HG02885 (cell line): Measurements from ENCODE around the gene CFAP54.
"Not testable (repeated sequence)": the region's sequence is repeated elsewhere in the genome, so short reads cannot be mapped to it uniquely, and the experiment has no call there.

Experiments
- ATAC-seq: cut with Tn5 transposase; IDR thresholded peaks from one replicate; pipeline ENCODE4 v1.9.1; 2021; ENCODE audit warnings: mild to moderate bottlenecking; ENCODE audit not compliant: unreplicated experiment, poor library complexity

Gene CFAP54

DNA sequence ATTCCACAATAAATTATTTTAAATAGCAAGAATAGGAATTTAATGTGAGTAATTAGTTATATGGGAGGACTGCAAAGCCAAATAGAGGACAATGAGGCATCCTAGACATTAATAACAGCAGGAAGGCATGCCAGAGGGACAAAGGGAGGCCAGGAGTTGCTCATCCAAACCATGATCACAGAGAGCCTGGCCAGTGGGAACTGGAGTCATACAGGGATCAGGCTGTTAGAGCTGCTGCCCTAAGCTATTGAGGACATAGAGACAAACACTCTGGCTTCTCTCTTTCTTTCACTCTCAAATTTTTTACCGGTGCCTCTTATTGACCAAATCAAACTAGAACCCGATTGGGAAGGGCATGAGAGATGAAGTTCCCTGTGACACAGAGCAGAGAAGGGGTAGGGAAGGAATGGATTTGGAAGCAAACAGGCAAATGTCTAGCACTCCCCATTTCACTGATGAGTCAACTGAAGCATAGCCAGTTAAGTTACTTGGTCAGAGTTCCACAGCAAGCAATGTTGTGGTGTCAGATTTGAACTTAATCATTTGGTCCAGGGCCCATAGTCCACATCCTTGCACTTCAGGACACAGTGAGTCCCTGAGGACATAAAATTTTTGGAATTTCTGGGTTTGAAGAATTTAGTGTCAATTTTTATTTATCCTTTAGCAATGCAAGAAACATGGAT, 17.9 kb upstream of the CFAP54 start:
- ATAC-seq, result no peak

DNA sequence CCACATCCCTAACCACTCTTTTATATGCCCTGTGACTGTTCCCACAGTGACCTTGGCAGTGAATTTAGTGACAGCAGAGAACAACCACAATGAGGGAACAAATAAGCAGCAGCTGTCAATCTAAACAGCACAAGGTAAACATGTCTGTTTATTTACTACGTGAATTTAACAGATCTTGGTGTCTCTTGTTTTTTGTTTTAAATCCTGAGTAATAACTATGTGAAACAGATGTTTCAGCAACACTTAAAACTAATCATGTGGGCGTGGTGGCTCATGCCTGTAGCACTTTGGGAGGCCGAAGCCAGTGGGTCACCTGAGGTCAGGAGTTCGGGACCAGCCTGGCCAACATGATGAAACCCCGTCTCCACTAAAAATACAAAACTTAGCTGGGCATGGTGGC, 17.0 kb upstream of the CFAP54 start:
- no peak for ATAC-seq

DNA sequence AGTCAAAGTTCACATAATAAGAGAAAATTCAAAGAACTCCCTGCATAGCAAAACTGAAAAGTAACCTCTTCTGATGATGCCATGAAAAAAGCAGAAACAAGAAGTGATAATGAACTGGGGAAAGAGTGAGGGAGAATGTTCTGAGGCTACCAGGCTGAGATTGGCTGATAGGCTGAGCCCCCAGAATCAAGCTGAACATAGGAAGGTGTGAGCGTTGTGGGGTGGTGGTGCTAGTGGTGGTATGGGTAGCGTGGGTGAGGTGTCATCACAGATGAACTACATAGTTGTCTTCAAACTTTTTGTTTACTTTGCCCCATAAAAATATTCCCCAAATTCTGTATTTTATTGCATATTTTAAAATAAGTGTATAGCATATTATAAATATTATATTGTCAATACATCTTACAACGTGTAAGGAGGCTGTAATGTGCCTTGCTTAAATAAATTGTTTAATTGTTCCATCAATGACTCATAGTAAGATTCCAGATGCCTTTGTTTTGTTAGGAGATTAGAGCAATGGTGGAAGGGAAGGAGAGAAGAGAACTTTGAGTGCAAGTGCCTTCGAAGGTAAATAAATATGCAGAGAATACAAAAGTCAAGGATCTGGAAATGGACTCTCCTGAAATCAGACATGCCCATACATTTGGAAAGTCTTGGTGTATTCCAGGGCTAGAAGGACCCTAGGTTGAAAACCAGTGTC, 15.8 kb upstream of the CFAP54 start:
- ATAC-seq, result no peak

DNA sequence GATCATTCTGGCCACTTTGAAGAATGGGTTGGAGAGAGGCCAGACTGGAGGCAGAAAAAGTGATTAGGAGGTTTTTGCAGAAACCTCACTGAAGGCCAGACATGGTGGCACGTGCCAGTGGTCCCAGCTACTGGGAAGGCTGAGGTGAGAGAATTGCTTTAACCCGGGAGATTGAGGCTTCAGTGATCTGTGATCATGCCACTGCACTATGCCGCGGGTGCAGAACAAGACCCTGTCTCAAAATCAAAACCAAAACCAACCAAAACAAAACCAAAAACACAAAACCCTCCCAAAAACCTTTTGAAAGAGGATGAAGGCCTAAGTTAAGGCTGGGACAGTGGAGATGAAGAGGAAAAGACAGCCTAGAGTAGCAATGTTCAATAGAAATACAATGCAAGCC, 15.2 kb upstream of the CFAP54 start:
- no peak for ATAC-seq

DNA sequence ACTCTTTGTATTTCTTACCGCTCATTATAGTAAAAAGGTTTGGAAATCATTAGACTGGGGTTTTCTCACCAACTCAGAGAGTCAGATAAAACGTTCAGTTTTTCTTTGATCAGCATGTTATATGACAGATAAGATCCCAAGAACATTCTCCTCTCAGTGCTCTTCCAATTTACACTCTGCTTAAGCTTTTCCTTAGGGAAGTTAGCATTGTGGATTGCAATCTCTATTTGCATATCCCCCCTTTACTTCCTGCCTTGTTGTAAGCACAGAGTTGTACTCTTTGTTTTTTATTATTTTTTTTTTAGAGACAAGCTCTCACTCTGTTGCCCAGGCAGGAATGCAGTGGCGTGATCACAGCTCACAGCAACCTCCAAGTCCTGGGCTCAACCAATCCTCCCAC, 11.4 kb upstream of the CFAP54 start:
- no peak for ATAC-seq

DNA sequence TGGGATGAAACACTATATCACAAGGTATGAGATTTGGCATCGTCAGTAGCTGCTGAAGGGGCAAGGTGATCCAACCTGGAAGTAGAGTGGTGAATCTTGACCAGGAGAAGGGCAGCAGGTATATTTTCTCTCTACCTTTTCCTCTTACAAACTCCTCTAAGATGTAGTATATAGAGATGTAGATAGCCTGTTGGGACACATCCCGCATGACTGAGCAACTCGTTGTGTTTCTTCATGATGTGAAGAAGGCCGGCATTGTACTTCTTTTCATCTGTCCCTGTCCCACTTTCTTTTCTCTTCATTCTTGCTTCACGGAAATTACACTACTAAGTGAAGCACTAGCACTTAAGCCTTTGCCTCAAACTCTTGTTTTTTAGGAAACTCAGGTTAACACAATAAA, 7.3 kb upstream of the CFAP54 start:
- no peak for ATAC-seq

DNA sequence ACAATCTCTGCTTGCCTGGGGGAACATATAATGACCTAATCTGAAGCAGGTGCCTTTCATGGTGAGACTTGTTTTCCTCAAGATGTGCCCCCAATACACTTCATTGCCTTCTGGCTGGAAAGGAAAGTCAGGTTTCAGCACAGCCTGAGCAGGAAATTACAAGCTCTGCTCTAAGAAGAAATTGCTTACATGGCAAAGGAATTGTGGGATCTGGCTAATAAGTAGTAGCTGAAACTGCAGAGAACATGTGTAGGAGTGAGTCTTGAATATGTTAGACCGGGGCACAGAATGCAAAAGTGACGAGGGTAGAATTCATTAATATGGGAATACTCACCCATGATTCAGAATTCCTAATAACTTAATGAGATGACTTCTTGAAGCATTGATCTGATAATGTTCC, 6.3 kb upstream of the CFAP54 start:
- ATAC-seq, result no peak

DNA sequence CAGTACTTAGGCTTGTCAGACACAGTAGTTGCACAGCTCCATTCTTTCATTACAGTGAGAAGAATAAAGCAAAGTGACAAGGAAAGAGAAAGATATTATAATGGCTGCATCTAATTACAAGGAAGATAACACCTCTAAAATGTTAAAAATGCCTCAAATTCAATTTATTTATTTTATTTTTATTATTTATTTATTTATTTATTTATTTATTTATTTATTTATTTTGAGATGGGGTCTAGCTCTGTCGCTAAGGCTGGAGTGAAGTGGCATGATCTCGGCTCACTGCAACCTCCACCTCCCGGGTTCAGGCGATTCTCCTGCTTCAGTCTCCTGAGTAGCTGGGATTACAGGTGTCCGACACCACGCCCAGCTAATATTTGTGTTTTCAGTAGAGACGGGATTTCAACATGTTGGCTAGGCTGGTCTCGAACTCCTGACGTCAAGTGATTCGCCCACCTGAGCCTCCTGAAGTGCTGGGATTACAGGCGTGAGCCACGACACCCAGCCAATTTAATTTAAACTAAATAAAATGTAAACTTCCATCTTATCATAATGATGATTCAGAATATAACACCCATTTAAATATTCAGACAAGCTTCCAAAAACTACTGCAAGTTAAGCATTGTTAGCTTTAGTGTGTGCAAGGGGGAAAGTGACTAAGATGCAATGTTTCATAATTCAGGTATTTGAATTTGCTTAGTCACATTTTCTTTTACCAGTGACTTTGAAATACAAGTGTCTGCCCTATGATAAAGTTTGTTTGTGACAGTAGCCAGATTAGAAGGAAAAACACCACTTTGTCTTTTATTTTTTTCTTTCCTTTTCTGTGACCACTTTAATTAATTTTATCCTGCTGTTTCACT, 2.4 kb upstream of the CFAP54 start:
- no peak for ATAC-seq

DNA sequence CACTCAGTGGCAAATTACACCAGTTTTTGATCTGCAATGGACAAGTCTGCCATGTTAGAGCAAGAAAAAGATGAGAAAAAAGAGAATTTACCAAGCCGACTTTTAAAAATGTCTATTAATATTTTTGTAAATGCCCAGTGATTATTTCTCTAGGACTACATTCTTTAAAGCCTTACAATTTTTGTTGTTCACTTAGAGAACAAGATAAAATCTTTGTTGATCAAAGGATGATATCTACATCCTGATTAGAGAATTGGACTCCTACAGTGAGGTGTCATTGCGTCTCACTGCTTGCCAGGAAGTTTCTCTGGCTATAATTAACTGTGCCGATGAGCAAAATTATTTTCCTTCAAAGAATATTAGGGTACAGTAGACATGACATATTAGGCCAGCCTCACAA, 1.7 kb upstream of the CFAP54 start:
- ATAC-seq, result no peak

DNA sequence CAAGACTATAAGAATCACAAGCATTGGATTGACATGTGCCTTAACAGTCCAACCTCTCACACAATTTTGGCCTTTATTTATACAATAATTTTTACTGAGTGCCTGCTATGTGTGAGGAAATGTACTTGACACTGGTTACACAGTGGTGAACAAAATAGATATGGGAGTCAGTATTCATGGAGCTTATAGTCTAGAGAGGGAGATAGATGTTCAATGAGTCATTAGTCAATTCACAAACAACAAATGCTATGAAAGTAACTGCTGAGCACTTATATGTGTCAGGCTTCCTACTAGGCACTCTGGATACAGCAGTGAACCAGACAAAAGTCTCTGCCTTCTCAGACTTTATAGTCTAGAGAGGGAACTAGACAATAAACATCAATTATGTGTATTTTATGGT, 3.7 kb downstream of the CFAP54 start:
- no peak for ATAC-seq

DNA sequence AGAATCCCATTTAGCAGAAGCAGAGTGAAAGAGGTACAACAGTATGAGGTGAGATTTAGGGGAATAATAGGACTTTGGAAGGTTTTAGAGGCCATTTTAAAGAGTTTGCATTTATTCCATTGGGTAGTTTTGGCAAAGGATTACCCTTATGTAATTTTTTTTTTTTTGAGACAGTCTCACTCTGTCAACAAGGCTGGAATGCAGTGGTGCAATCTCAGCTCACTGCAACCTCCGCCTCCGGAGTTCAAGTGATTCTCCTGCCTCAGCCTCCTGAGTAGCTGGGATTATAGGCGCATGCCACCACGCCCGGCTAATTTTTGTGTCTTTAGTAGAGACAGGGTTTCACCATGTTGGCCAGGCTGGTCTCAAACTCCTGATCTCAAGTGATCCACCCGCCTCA, 4.8 kb downstream of the CFAP54 start:
- not testable (repeated sequence) for ATAC-seq

DNA sequence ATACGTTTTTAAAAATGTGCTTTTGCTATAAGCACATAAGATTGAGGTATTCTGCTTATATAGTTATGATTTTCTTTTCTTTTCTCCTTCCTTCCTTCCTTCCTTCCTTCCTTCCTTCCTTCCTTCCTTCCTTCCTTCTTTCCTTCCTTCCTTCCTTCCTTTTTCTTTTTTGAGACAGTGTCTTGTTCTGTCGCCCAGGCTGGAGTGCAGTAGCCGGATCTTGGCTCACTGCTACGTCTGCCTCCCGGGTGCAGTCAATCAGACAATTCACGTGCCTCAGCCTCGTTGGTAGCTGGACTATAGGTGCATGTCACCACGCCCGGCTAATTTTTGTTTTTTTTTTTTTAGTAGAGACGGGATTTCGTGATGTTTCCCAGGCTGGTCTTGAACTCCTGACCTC, 5.8 kb downstream of the CFAP54 start:
- no peak for ATAC-seq

DNA sequence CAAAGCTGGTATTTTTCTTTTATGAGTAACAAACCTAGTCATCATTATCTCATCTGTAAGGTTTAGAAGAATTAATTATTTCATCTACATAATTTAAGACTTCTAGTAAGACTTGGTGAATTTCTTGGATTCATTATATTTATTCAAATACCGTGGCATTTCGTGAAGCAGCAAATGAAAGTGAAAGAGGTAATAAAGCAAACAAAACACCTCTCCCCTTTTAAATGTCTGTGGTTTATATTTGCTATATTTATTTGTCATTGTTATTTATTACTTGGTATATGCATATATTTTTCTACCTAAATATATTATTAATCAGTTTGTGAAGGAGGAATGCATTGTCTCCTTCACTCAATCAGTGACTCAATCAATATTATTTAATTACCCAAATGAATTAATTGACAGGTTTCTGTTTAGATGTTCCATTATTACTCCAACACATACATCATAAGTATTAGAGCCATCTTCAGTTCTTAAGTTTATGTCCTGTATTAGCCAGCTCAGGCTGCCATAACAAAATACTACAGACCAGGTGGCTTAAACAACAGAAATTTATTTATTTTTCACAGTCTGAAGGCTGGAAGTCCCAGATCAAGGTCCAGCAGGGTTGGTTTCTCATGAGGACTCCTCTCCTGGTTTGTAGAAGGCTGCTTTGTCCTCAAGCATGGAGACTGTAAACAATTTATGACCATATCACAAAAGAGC, 6.6 kb downstream of the CFAP54 start:
- peak; percentile 63 for ATAC-seq

DNA sequence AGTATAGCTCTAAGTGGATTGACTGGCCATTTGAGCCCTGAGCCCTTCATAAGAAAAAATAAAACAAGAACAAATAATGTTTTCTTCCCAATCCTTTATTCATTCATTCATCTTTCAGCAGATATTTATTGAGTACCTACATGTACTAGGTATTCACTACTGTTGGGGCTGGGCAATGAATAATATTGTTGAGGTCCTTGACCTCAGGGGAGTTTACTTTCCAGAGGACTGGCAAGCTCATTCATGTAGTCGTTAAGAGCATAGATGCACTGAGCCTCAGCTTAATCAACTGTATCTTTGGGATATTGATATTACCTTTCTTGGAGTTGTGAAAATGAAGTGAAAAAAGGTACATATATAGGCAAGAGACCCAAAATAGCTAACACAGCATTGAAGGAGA, 7.6 kb downstream of the CFAP54 start:
- no peak for ATAC-seq

DNA sequence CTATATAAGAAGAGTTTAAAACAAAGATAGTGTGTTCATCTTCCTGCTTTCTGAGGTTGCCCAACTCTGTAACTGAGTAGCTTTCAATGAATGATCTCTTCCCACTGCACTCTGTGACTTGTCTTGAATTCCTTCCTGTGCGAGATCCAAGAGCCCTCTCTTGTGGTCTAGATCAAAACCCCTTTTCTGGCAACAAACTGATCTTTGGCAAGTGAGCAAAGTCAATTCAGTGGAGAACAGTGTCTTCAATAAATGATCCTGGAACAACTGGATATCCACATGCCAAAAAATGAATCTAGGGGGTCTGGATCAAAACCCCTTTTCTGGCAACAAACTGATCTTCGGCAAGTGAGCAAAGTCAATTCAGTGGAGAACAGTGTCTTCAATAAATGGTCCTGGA, 8.5 kb downstream of the CFAP54 start:
- no peak for ATAC-seq

DNA sequence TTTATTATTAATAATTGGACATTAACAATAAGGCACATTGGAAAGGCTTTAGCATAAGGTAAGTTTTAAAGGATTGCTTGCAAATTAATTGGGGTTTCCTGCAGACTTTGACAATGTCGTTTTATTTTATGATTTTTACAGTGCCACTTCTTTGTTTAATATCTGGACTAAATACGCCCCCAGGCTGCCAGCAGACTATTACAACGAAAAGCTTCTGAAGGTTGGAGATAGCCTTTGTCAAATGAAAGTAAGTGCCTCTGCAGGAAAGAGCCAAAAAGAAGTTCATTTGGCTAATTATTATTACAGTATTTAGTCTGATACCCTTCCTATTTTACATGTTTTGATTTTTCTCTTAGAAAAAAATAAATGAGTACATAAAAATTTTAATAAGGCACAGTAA, 11.3 kb downstream of the CFAP54 start:
- ATAC-seq, result no peak

DNA sequence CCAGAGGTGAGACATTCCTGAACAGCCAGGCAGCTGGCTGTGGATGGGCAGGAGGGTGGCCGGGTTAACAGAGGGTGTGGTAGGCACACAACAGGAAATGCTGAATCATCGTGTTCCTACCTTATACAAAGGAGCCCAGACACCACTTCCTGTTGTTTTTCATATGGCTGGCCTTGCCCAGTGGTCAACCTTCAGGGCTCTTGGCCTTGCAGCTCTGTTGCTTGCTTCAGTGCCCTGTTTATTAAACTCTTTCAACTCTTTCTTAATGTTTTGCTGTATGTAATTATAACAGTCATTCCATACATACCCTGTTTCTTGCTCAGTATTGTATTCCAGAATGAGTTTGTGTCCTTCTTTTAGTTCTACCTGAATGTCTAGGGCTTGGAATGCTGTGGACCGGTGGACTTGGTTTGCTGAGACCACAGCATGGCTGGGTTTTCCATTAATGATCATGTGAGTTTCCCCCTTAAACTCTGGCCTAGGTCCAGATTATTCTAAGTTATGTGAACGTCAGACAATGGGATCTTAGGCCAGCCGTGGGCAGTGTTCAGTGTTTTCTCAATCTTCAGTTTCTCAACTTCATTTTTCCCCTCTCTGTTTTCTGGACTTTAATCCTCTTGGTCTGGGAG, 11.9 kb downstream of the CFAP54 start:
- peak; percentile 77 for ATAC-seq

DNA sequence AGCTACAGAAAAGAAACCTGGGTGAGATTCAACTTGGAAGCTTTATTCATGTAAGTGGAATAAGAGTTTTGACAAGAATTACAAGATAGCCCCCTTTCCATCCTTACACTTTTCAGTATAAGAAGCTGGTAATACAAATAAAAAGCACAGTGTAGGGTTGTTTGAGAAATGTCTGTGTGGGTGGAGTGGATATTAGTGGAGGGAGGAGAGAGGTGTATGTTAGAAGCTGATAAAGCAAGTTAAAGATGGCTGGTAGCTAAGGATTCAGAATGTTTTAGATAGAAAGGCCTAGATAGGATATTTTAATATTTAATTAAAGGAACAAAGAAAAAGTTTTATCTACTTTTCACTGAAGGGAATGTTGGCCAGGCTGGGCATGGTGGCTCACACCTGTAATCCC, 12.5 kb downstream of the CFAP54 start:
- peak; percentile 20 for ATAC-seq

DNA sequence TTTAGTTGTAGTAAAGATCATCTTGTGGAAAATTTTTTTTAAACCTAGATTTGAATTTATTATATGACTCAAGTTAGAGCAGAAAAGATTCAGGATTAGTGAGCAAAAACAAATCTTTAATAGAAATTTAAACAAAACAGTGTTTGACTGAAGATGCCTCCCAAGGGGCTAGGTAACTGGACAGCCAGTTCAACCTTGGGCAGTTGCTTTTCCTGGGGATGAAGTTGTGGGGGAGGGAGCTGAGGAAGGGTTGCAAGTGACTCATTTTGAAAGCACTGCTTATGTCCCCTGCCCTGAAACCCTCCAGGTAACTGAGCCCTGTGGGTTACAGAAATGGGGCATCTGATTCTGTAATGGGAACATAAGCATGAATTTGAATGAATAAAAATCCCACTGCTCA, 13.1 kb downstream of the CFAP54 start:
- peak; percentile 64 for ATAC-seq

DNA sequence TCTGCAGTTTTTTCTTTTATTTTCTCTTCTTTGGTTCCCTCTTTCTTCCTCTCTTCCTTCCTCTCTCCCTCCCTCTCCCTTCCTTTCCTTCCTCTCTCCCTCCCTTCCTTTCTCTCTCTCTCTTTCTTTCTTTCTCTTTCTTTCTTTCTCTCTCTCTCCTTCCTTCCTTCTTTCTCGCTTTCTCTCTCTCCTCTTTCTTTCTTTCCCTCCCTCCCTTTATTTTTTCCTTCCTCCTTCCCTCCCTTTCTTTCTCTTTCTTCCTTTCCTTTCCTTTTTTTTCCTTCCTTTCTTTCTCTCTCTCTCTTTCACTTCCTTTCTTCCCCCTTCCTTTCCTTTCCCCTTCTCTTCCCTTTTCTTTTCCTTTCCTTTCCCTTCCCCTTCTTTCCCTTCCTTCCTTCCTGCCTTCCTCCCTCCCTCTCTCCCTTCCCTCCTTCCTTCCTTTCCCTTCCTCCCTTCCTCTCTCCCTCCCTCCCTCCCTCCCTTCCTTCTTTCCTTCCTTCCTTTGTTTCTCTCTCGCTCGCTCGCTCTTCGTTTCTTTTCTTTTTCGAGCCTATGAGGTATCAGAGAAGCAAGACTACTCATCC, 13.7 kb downstream of the CFAP54 start:
- ATAC-seq, result no peak
